Keratinocyte (primary cell): Measurements from ENCODE around the gene SENP5. TPM values are rescaled to one million over a fixed set of nuclear protein-coding genes. Genes with fewer than 3 reads are reported as not detected.
"Not testable (repeated sequence)": the region's sequence is repeated elsewhere in the genome, so short reads cannot be mapped to it uniquely, and the experiment has no call there.

Experiments
- DNase-seq: peaks from one replicate; pipeline ENCODE4 v3.0.0-alpha.2; 2011; ENCODE audit warnings: low read depth, missing footprints, low spot score
- FAIRE-seq: peaks from 2 replicates; lab custom pipeline; 2011; peaks lifted over from hg19 to GRCh38; lab: Jason Lieb, UNC
- H2AFZ ChIP-seq: 2 replicates; pipeline ENCODE4 v1.6.0; 2012; ENCODE audit warnings: low read length, control low read depth, inconsistent platforms; ENCODE audit not compliant: control insufficient read depth
- H3K27ac ChIP-seq: 2 replicates; pipeline ENCODE4 v1.5.1; 2011; ENCODE audit warnings: low read length; ENCODE audit not compliant: control insufficient read depth, insufficient read depth
- H3K27me3 ChIP-seq: 3 replicates; pipeline ENCODE4 v1.6.0; 2011; ENCODE audit warnings: low read length; ENCODE audit not compliant: control insufficient read depth, insufficient read depth; ENCODE audit errors: extremely low read depth
- H3K36me3 ChIP-seq, 2 experiments: 2 replicates in 1 of 2; 3 replicates in 1 of 2; pipeline ENCODE4 v1.5.1; 2011; ENCODE audit warnings: low read length in 2 of 2, mild to moderate bottlenecking in 1 of 2; ENCODE audit not compliant: control insufficient read depth in 2 of 2, insufficient read depth in 2 of 2; ENCODE audit errors: extremely low read depth in 1 of 2
- H3K4me1 ChIP-seq: 3 replicates; pipeline ENCODE4 v1.5.1; 2011; ENCODE audit warnings: low read length; ENCODE audit not compliant: control insufficient read depth, insufficient read depth; ENCODE audit errors: extremely low read depth
- H3K4me2 ChIP-seq: 3 replicates; pipeline ENCODE4 v1.6.0; 2011; ENCODE audit warnings: low read depth, low read length; ENCODE audit not compliant: control insufficient read depth, insufficient read depth; ENCODE audit errors: extremely low read depth
- H3K4me3 ChIP-seq, 3 experiments: fragments of 200-600 bp in 1 of 3; sonication (generic) in 1 of 3; 2 replicates in 2 of 3; 3 replicates in 1 of 3; pipeline ENCODE4 v1.5.1; 2011 to 2016; ENCODE audit warnings: low read length in 3 of 3, mild to moderate bottlenecking in 3 of 3, control low read depth in 2 of 3, inconsistent platforms in 1 of 3, low read depth in 1 of 3, mixed read lengths in 1 of 3, mixed run types in 1 of 3, moderate library complexity in 1 of 3; ENCODE audit not compliant: control insufficient read depth in 2 of 3, insufficient read depth in 2 of 3; ENCODE audit errors: extremely low read depth in 1 of 3
- H3K79me2 ChIP-seq: 2 replicates; pipeline ENCODE4 v1.6.0; 2012; ENCODE audit warnings: low read length; ENCODE audit not compliant: control insufficient read depth, insufficient read depth
- H3K9ac ChIP-seq: 3 replicates; pipeline ENCODE4 v1.6.0; 2011; ENCODE audit warnings: low read length; ENCODE audit not compliant: control insufficient read depth, insufficient read depth; ENCODE audit errors: extremely low read depth
- H3K9me1 ChIP-seq: 3 replicates; pipeline ENCODE4 v1.6.0; 2011; ENCODE audit warnings: low read length; ENCODE audit not compliant: control insufficient read depth, insufficient read depth; ENCODE audit errors: extremely low read depth
- H3K9me3 ChIP-seq: 2 replicates; pipeline ENCODE4 v1.5.1; 2012; ENCODE audit warnings: low read depth, low read length; ENCODE audit not compliant: control insufficient read depth
- H4K20me1 ChIP-seq: 3 replicates; pipeline ENCODE4 v1.6.0; 2011; ENCODE audit warnings: low read length; ENCODE audit not compliant: control insufficient read depth, insufficient read depth; ENCODE audit errors: extremely low read depth
- CTCF ChIP-seq, 3 experiments: IDR thresholded peaks in 1 of 3; conservative IDR thresholded peaks in 1 of 3; optimal IDR thresholded peaks in 1 of 3; 2 replicates in 2 of 3; 3 replicates in 1 of 3; pipeline versions ENCODE3 to v1.5.1; 2011; ENCODE audit warnings: low read length in 3 of 3, mild to moderate bottlenecking in 3 of 3, moderate library complexity in 2 of 3, control low read depth in 1 of 3, inconsistent platforms in 1 of 3; ENCODE audit not compliant: insufficient read depth in 2 of 3; ENCODE audit errors: extremely low read depth in 1 of 3
- EZH2 ChIP-seq: IDR thresholded peaks from one replicate; pipeline ENCODE4 v1.6.1; 2012; ENCODE audit warnings: inconsistent platforms, mild to moderate bottlenecking, low read length, moderate library complexity
- dilution Hi-C: fragments of 300-500 bp; cut with MboI; formaldehyde crosslinking; loops from one replicate; pipeline ENCODE4 v1.7.0; 2020; ENCODE audit warnings: low sequenced_read_pairs; ENCODE audit not compliant: extremely low pct_ligation_motif_present
- polyA plus RNA-seq, 5 experiments: library from polyadenylated mRNA; depleted of rRNA in 3 of 5; stranded (reverse) in 3 of 5; stranded (forward) in 1 of 5; unstranded in 1 of 5; fragments of >200 nt; gene quantifications; 1 replicate in 1 of 5; 2 replicates in 3 of 5; 3 replicates in 1 of 5; pipeline versions ENCODE4 v1.2.1 to v1.2.3, GENCODE V29; 2011 to 2012; ENCODE audit warnings: missing spikeins in 2 of 5, low read depth in 1 of 5, low replicate concordance in 1 of 5

SENP5 gene
- polyA plus RNA-seq, 1 donor (not counting 4 experiments of a cell fraction or from before 2014, with no cell fraction given): 16.5 TPM

GRCh38 chr3:196872316-196872715, 4.6 kb downstream of the SENP5 start:
- DNase-seq: no peak

GRCh38 chr3:196874511-196875094, 6.9 kb downstream of the SENP5 start:
- FAIRE-seq, H3K9me1 ChIP-seq, H2AFZ ChIP-seq, dilution Hi-C loops, H3K9me3 ChIP-seq, H3K27me3 ChIP-seq, H3K4me2 ChIP-seq, H4K20me1 ChIP-seq, H3K4me3 ChIP-seq, H3K9ac ChIP-seq, DNase-seq, H3K4me1 ChIP-seq, H3K27ac ChIP-seq: not testable (repeated sequence)
- Histone ChIP-seq H3K36me3 (peaks cover 0 to 10% of the 10 kb centered on the region in 2 experiments), H3K79me2 (peaks cover 91% of the 10 kb centered on the region)

More at GRCh38 chr3:196872316-196872715, 4.6 kb downstream of the SENP5 start:
- TF ChIP-seq EZH2 (no peak), CTCF (optimal IDR thresholded peaks at IDR 0.05 in 1 of 3, IDR thresholded peaks at IDR 0.05 in 1 of 3, conservative IDR thresholded peaks at IDR 0.05 in 1 of 3; ENCODE audit: extremely low read depth in 1 of 3, insufficient read depth in 2 of 3, low read length in 3 of 3) (no peak)
- Histone ChIP-seq H3K36me3 (peaks cover 0 to 10% of the 10 kb centered on the region in 2 experiments), H3K79me2 (peaks cover 87% of the 10 kb centered on the region), H3K9me1 (no peaks in the 10 kb centered on the region), H2AFZ (no peak overlapping the region), H3K27me3 (no peaks in the 10 kb centered on the region), H3K4me1 (peaks cover 13% of the 10 kb centered on the region), H3K4me2 (no peak overlapping the region), H4K20me1 (peaks cover 6% of the 10 kb centered on the region), H3K9ac (no peak overlapping the region), H3K27ac (no peak overlapping the region), H3K4me3 (no peak overlapping the region), H3K9me3 (no peaks in the 10 kb centered on the region)
- no peak for FAIRE-seq
- dilution Hi-C loops: no loop called here

GRCh38 chr3:196875258-196875657, 7.5 kb downstream of the SENP5 start:
- H3K27me3 ChIP-seq: no peaks in the 10 kb centered on the region
- peaks cover 3% of the 10 kb centered on the region for H3K4me1 ChIP-seq
- dilution Hi-C loops: no loop called here
- DNase-seq: no peak
- H3K27ac ChIP-seq: no peak overlapping the region
- FAIRE-seq: no peak
- H3K79me2 ChIP-seq: peaks cover 88% of the 10 kb centered on the region
- no peak overlapping the region for H3K4me2 ChIP-seq
- no peak for TF ChIP-seq CTCF (optimal IDR thresholded peaks at IDR 0.05 in 1 of 3, IDR thresholded peaks at IDR 0.05 in 1 of 3, conservative IDR thresholded peaks at IDR 0.05 in 1 of 3; ENCODE audit: extremely low read depth in 1 of 3, insufficient read depth in 2 of 3, low read length in 3 of 3)
- no peak for TF ChIP-seq EZH2
- no peaks in the 10 kb centered on the region for H3K9me3 ChIP-seq
- H3K9me1 ChIP-seq: no peaks in the 10 kb centered on the region
- H4K20me1 ChIP-seq: peaks cover 6% of the 10 kb centered on the region
- H3K36me3 ChIP-seq: peaks cover 0 to 9% of the 10 kb centered on the region in 2 experiments
- H3K4me3 ChIP-seq: no peak overlapping the region
- H2AFZ ChIP-seq: no peak overlapping the region
- H3K9ac ChIP-seq: no peak overlapping the region
